Mesendoderm (in vitro differentiated cells): ENCODE data around the gene SAMD4A.

Experiments used
- DNase-seq: peaks from one replicate; pipeline ENCODE4 v3.0.0; 2013
- H2AK5ac ChIP-seq: 2 replicates; pipeline ENCODE4 v1.6.1; 2013; ENCODE audit warnings: low read length, inconsistent platforms
- H2BK120ac ChIP-seq: 2 replicates; pipeline ENCODE4 v1.6.1; 2013; ENCODE audit warnings: low read depth, mild to moderate bottlenecking, low read length, moderate library complexity, mixed read lengths
- H2BK15ac ChIP-seq: replicated peaks from 2 replicates; pipeline ENCODE4 v1.6.1; 2013; ENCODE audit warnings: low read depth, mild to moderate bottlenecking, moderate library complexity
- H2BK5ac ChIP-seq: 2 replicates; pipeline ENCODE4 v1.6.1; 2013; ENCODE audit warnings: low read length, inconsistent platforms
- H3K18ac ChIP-seq: 2 replicates; pipeline ENCODE4 v1.6.1; 2013; ENCODE audit warnings: mild to moderate bottlenecking, low read length, mixed read lengths
- H3K23ac ChIP-seq: one replicate; pipeline ENCODE4 v1.6.1; 2013; ENCODE audit warnings: low read length
- H3K27ac ChIP-seq: 2 replicates; pipeline ENCODE4 v1.5.1; 2013; ENCODE audit warnings: low read depth, mild to moderate bottlenecking, inconsistent platforms, low read length, moderate library complexity
- H3K27me3 ChIP-seq: 2 replicates; pipeline ENCODE4 v1.6.1; 2013; ENCODE audit warnings: low read length, control low read depth, mild to moderate bottlenecking, inconsistent platforms; ENCODE audit not compliant: insufficient read depth, poor library complexity
- H3K36me3 ChIP-seq: 2 replicates; pipeline ENCODE4 v1.6.1; 2013; ENCODE audit warnings: low read length, inconsistent platforms; ENCODE audit not compliant: control insufficient read depth, insufficient read depth
- H3K4ac ChIP-seq: one replicate; pipeline ENCODE4 v1.6.1; 2013; ENCODE audit warnings: low read depth, mild to moderate bottlenecking, low read length, moderate library complexity
- H3K4me1 ChIP-seq: 2 replicates; pipeline ENCODE4 v1.6.1; 2013; ENCODE audit warnings: low read depth, low read length, inconsistent platforms; ENCODE audit not compliant: control insufficient read depth
- H3K4me2 ChIP-seq: 2 replicates; pipeline ENCODE4 v1.6.1; 2013; ENCODE audit warnings: low read length
- H3K4me3 ChIP-seq: 2 replicates; pipeline ENCODE4 v1.5.1; 2013; ENCODE audit warnings: mild to moderate bottlenecking, low read length
- H3K56ac ChIP-seq: one replicate; pipeline ENCODE4 v1.6.1; 2013; ENCODE audit warnings: low read length
- H3K79me1 ChIP-seq: 2 replicates; pipeline ENCODE4 v1.6.1; 2013; ENCODE audit warnings: low read length, inconsistent platforms
- H3K79me2 ChIP-seq: 2 replicates; pipeline ENCODE4 v1.6.1; 2013; ENCODE audit warnings: mild to moderate bottlenecking, low read length; ENCODE audit not compliant: control insufficient read depth, insufficient read depth
- H3K9ac ChIP-seq: 2 replicates; pipeline ENCODE4 v1.6.1; 2013; ENCODE audit warnings: low read length, inconsistent platforms
- H4K5ac ChIP-seq: one replicate; pipeline ENCODE4 v1.6.1; 2013; ENCODE audit warnings: low read length
- H4K8ac ChIP-seq: one replicate; pipeline ENCODE4 v1.6.1; 2013; ENCODE audit warnings: low read depth, mild to moderate bottlenecking, control low read depth, low read length, moderate library complexity
- WGBS: extraction: QIAGEN DNeasy Blood & Tissue Kit; methylation state at CpG from one replicate; pipeline ENCODE4 v1.1.7; 2013; ENCODE audit warnings: low lambda C conversion rate, missing lambda C conversion rate; ENCODE audit not compliant: insufficient coverage; ENCODE audit errors: extremely low coverage; 5-methylcytosine and 5-hydroxymethylcytosine counted together

SAMD4A gene

GRCh38 chr14:54591866-54592265 is 24.9 kb downstream of the SAMD4A start:
- no peaks in the 10 kb centered on the region for H3K4me1 ChIP-seq
- no peak overlapping the region for H3K4ac ChIP-seq
- no peak overlapping the region for H3K18ac ChIP-seq
- no peaks in the 10 kb centered on the region for H3K36me3 ChIP-seq
- no peak overlapping the region for H2BK120ac ChIP-seq
- no CpG with 5 or more reads among the region's 4 CpGs for WGBS
- no peaks in the 10 kb centered on the region for H3K27me3 ChIP-seq
- H4K5ac ChIP-seq, result no peak overlapping the region
- H3K27ac ChIP-seq, result no peak overlapping the region
- no peak overlapping the region for H3K9ac ChIP-seq
- H3K79me2 ChIP-seq, result peaks cover 9% of the 10 kb centered on the region
- no peak overlapping the region for H3K56ac ChIP-seq
- no peak overlapping the region for H2BK15ac ChIP-seq
- no peak overlapping the region for H3K4me3 ChIP-seq
- no peak overlapping the region for H2AK5ac ChIP-seq
- no peak overlapping the region for H4K8ac ChIP-seq
- no peak for DNase-seq
- H2BK5ac ChIP-seq, result no peak overlapping the region
- H3K79me1 ChIP-seq, result peaks cover 6% of the 10 kb centered on the region
- no peak overlapping the region for H3K4me2 ChIP-seq
- no peak overlapping the region for H3K23ac ChIP-seq

- Histone ChIP-seq H3K9ac (no peak overlapping the region), H3K27ac (no peak overlapping the region), H3K4ac (no peak overlapping the region), H3K36me3 (no peaks in the 10 kb centered on the region), H3K27me3 (no peaks in the 10 kb centered on the region), H2BK120ac (no peak overlapping the region), H3K4me2 (no peak overlapping the region), H4K5ac (no peak overlapping the region), H2BK5ac (no peak overlapping the region), H3K23ac (no peak overlapping the region), H4K8ac (no peak overlapping the region), H3K56ac (no peak overlapping the region), H3K18ac (no peak overlapping the region), H3K79me1 (peaks cover 6% of the 10 kb centered on the region), H3K4me3 (no peak overlapping the region), H3K4me1 (no peaks in the 10 kb centered on the region), H2BK15ac (no peak overlapping the region), H2AK5ac (no peak overlapping the region), H3K79me2 (peaks cover 9% of the 10 kb centered on the region)
- no CpG with 5 or more reads among the region's 1 CpG for WGBS
- DNase-seq, result no peak
Observed at GRCh38 chr14:54593860-54594259, 26.9 kb downstream of the SAMD4A start.

- WGBS, result no CpG with 5 or more reads among the region's 1 CpG
- no peaks in the 10 kb centered on the region for H3K4me1 ChIP-seq
- no peaks in the 10 kb centered on the region for H3K27me3 ChIP-seq
Observed at GRCh38 chr14:54594537-54594936, 27.6 kb downstream of the SAMD4A start.

GRCh38 chr14:54597795-54598443 is 31.0 kb downstream of the SAMD4A start:
- Histone ChIP-seq H2BK15ac (no peak overlapping the region), H2AK5ac (no peak overlapping the region), H4K8ac (no peak overlapping the region), H3K79me1 (peaks cover 2% of the 10 kb centered on the region), H3K4me1 (no peaks in the 10 kb centered on the region), H2BK120ac (no peak overlapping the region), H2BK5ac (no peak overlapping the region), H4K5ac (no peak overlapping the region), H3K27ac (no peak overlapping the region), H3K23ac (no peak overlapping the region), H3K56ac (no peak overlapping the region), H3K27me3 (no peaks in the 10 kb centered on the region), H3K4me2 (no peak overlapping the region), H3K4me3 (no peak overlapping the region), H3K9ac (no peak overlapping the region), H3K18ac (no peak overlapping the region), H3K79me2 (no peaks in the 10 kb centered on the region), H3K4ac (no peak overlapping the region), H3K36me3 (no peaks in the 10 kb centered on the region)
- peak; percentile 48 for DNase-seq
- WGBS, result no CpG with 5 or more reads among the region's 5 CpGs

More at GRCh38 chr14:54594537-54594936, 27.6 kb downstream of the SAMD4A start:
- H3K56ac ChIP-seq, result no peak overlapping the region
- no peak overlapping the region for H2BK15ac ChIP-seq
- H3K36me3 ChIP-seq, result no peaks in the 10 kb centered on the region
- H2BK5ac ChIP-seq, result no peak overlapping the region
- H4K5ac ChIP-seq, result no peak overlapping the region
- peaks cover 9% of the 10 kb centered on the region for H3K79me2 ChIP-seq
- no peak overlapping the region for H3K9ac ChIP-seq
- H3K4me2 ChIP-seq, result no peak overlapping the region
- no peak overlapping the region for H2BK120ac ChIP-seq
- no peak overlapping the region for H3K18ac ChIP-seq
- H3K23ac ChIP-seq, result no peak overlapping the region
- H3K4me3 ChIP-seq, result no peak overlapping the region
- H3K4ac ChIP-seq, result no peak overlapping the region
- peaks cover 6% of the 10 kb centered on the region for H3K79me1 ChIP-seq
- no peak overlapping the region for H2AK5ac ChIP-seq
- no peak for DNase-seq
- no peak overlapping the region for H4K8ac ChIP-seq
- no peak overlapping the region for H3K27ac ChIP-seq

- H3K27ac ChIP-seq, result no peak overlapping the region
- H3K4me2 ChIP-seq, result no peak overlapping the region
- H3K36me3 ChIP-seq, result no peaks in the 10 kb centered on the region
- no peak overlapping the region for H3K56ac ChIP-seq
- H2AK5ac ChIP-seq, result no peak overlapping the region
- H3K27me3 ChIP-seq, result no peaks in the 10 kb centered on the region
- WGBS, result no CpG with 5 or more reads among the region's 1 CpG
- no peak overlapping the region for H2BK5ac ChIP-seq
- H3K4me1 ChIP-seq, result no peaks in the 10 kb centered on the region
- no peak overlapping the region for H3K18ac ChIP-seq
- H3K23ac ChIP-seq, result no peak overlapping the region
- H3K79me2 ChIP-seq, result no peaks in the 10 kb centered on the region
- H4K8ac ChIP-seq, result no peak overlapping the region
- H3K9ac ChIP-seq, result no peak overlapping the region
- H3K4me3 ChIP-seq, result no peak overlapping the region
- no peak overlapping the region for H2BK15ac ChIP-seq
- H4K5ac ChIP-seq, result no peak overlapping the region
- H3K79me1 ChIP-seq, result peaks cover 2% of the 10 kb centered on the region
- H2BK120ac ChIP-seq, result no peak overlapping the region
- DNase-seq, result no peak
- H3K4ac ChIP-seq, result no peak overlapping the region
Observed at GRCh38 chr14:54599966-54600716, 33.2 kb downstream of the SAMD4A start.
